Activated T-helper 9 cell treated with anti-CD3 and anti-CD28 coated beads, Interleukin-2, amount 50 U/mL, for 16 hours (primary cell): Measurements from ENCODE around the gene BCKDK.

ENCODE experiments used
- DNase-seq: peaks from one replicate; pipeline ENCODE4 v3.0.0-alpha.2; 2020; ENCODE audit warnings: low read depth

The BCKDK gene

GRCh38 chr16:31108035-31108793 is at the start of gene BCKDK:
Gene BCKDK (plus strand): TSS chr16:31108386. CDS start chr16:31109224, 838 bp downstream.
- peak; percentile 63 for DNase-seq

GRCh38 chr16:31061126-31061812 is 46.9 kb upstream of the BCKDK start:
- no peak for DNase-seq

DNA sequence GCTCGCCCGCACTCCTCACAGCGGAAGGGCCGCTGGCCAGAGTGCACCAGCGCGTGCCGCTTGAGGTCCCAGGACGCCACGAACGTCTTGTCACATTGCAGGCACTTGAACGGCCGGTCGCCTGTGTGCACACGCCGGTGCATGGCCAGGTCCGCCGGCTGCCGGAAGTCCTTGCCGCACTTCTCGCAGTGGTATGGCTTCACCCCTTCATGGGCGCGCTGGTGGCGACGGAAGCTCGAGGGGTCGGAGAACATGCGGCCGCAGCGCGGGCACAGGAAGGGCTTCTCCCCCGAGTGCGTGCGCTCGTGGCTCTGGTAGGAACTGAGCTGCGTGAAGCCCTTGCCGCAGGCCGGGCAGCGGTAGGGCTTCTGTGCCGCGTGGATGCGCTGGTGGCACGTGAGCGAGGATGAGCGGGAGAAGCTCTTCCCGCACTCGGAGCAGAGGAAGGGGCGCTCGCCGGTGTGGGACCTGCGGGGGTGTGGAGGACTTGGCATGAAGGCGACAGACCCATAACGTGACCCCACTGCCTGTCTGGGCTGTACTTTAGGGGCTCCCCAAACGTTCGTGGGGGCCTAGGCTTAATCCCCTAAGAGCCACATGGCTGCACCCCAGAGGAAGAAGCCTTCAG is 46.3 kb upstream of the BCKDK start:
- DNase-seq: no peak

- no peak for DNase-seq
Observed at GRCh38 chr16:31063495-31063842, 44.7 kb upstream of the BCKDK start.

GRCh38 chr16:31063843-31064611 is 44.2 kb upstream of the BCKDK start:
- no peak for DNase-seq

GRCh38 chr16:31064882-31065461 is 43.2 kb upstream of the BCKDK start:
- no peak for DNase-seq

DNA sequence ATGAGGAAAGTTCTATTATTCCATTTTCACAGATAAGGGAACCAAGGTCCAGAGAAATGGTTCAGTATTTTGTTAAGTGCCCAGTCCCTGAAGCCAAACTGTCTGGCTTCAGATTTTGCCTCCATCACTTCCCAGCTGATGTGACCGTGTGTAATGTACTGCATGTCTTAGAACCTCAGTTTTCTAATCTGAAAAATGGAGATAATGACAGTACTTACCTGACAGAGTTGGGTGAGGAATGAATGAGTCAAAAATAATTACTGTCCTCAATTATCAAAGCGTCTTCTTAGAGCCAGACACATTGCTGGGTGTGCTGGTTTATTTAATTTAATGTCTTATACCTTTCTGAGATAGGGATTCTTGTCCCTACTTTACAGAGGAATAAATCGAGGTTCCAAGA is 40.8 kb upstream of the BCKDK start:
- no peak for DNase-seq

DNA sequence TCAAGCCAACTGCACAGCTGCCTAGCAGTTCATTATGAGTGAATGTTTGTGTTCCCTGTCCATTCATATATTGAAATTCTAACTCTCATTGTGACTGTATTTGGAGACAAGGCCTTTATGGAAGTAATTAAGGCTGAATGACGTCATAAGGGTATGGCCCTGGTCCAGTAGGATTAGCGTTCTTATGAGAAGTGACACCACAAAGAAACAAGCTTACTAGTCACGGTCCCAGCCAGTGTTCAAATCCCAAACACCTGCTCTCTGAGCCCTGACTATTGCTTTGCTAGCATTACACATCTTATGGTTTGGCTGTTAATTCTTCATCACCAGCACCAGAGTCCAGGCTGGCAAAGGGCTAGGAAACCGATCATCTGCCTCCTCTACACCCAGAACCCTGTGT is 36.3 kb upstream of the BCKDK start:
- DNase-seq: no peak

DNA sequence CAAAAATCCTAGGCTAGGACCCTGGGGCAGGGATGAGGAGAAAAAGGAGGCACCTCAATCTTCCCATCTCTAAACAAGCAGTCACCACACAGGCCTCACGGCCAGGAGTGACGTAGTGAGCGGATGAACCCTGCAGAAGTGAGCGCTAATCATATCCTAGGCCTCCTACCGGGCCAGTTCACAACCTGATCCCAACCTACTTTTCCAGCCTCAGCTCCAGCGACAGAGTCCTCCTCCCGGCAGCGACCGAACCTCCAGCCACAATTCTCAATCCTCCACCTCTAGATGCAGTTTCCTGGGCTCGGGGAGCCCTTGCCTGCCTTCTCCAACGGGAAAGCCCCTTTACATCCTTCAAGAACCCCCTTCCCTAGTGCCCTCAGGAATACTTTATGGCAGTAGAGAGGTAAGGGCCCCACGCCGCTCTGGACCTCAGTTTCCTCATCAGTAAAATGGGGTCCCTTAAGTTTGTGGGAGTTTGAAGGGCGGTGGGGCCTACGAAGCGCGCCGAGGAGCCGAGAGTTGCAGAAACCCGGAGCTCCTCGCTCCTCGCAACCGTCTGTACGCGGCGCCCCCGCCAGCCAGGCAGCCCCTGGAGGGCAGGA is 35.5 kb upstream of the BCKDK start:
- no peak for DNase-seq

DNA sequence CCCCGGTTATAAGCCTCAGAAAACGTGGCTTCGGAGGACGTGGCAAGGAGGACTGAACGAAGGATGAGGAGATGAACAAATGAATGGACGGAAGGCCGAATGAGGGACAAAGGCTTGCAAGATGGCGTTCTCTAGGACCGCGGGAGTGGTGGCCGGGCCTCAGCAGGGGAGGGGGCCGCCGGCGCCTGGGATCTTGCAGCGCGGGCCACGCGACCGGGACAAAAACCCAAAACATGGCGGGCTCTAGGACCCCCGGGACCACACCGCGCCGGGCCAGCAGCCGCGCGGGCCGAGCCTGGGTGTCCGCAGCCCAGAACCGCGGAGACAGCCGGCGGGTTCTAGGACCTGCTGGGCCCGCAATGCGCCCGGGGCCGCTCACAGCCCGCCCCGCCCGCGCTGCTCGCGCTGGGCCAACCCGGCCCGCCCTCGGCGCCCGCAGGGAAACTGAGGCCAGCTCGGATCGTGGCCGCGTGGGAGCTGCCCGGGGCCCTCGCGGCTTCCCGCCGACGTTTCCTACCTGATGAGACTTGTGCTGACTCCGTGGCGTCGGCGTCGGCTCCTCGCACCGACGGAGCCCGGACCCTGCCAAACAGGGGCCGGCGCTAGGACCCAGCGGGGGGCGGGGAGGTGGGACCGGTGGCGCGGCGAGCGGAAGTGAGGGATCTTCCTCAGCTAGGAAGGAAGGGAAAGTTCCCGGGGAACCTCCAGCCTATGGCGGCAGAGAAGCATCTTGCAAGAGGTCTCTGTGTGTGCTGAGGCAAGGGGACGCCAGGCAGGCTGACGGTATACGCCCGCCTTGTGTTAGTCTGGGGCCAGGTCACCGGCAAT is 34.8 kb upstream of the BCKDK start:
- peak; percentile 80 for DNase-seq

GRCh38 chr16:31073970-31074813 is 34.0 kb upstream of the BCKDK start, which contains the start of the genes ZNF646 and ZNF668:
Gene ZNF646 (plus strand): TSS chr16:31074422. CDS start chr16:31076325, 1,903 bp downstream.
Gene ZNF668 (minus strand): TSS chr16:31074240. CDS start chr16:31064459, 9,781 bp downstream.
- peak; percentile 96 for DNase-seq

DNA sequence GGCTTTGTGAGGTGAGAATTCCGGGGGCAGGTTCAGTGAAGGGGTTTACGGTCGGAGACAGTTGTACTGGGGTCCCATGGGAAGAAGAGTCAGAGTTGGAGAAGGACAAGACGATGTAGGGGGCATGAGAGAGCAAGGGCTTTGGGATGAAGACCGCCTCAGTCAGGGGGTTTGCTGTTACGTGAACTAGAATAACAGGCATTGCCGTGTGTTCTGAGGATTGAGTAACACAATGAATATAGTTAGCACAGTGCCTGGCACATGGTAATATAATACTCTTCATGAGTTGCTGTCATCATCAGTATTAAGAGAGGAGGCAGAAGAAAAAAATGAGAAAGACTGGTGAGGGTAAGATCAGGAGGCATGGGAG is 33.4 kb upstream of the BCKDK start:
- DNase-seq: no peak

GRCh38 chr16:31076319-31076718 is 31.9 kb upstream of the BCKDK start:
- DNase-seq: no peak

GRCh38 chr16:31077024-31077423 is 31.2 kb upstream of the BCKDK start:
- DNase-seq: no peak

DNA sequence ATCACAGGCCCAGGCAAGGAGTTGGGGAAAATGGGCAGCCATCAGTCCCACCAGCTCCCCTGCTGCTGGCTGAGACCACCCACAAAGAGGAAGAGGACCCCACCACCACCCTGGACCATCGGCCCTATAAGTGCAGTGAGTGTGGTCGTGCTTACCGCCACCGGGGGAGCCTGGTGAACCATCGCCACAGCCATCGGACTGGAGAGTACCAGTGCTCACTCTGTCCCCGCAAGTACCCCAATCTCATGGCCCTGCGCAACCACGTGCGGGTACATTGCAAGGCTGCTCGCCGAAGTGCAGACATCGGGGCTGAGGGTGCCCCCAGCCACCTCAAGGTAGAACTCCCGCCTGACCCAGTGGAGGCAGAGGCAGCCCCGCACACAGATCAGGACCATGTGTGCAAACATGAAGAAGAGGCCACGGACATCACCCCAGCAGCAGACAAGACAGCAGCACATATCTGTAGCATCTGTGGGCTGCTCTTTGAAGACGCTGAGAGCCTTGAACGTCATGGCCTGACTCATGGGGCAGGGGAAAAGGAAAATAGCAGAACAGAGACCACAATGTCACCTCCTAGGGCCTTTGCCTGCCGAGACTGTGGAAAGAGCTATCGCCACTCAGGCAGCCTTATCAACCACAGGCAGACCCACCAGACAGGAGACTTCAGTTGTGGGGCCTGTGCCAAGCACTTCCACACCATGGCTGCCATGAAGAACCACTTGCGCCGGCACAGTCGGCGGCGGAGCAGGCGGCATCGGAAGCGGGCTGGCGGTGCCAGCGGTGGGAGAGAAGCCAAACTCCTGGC is 30.4 kb upstream of the BCKDK start:
- no peak for DNase-seq

DNA sequence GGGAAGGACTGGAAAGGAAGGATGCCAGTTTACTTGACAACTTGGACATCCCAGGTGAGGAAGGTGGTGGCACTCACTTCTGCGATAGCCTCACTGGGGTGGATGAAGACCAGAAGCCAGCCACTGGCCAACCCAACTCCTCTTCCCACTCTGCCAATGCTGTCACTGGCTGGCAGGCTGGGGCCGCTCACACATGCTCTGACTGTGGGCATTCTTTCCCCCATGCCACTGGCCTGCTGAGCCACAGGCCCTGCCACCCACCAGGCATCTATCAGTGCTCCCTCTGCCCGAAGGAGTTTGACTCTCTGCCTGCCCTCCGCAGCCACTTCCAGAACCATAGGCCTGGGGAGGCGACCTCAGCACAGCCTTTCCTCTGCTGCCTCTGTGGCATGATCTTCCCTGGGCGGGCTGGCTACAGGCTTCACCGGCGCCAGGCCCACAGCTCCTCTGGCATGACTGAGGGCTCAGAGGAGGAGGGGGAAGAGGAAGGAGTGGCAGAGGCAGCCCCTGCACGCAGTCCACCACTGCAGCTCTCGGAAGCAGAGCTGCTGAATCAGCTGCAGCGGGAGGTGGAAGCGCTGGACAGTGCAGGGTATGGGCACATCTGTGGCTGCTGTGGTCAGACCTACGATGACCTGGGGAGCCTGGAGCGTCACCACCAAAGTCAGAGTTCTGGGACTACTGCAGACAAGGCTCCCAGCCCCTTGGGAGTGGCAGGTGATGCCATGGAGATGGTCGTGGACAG is 29.4 kb upstream of the BCKDK start:
- DNase-seq: no peak

DNA sequence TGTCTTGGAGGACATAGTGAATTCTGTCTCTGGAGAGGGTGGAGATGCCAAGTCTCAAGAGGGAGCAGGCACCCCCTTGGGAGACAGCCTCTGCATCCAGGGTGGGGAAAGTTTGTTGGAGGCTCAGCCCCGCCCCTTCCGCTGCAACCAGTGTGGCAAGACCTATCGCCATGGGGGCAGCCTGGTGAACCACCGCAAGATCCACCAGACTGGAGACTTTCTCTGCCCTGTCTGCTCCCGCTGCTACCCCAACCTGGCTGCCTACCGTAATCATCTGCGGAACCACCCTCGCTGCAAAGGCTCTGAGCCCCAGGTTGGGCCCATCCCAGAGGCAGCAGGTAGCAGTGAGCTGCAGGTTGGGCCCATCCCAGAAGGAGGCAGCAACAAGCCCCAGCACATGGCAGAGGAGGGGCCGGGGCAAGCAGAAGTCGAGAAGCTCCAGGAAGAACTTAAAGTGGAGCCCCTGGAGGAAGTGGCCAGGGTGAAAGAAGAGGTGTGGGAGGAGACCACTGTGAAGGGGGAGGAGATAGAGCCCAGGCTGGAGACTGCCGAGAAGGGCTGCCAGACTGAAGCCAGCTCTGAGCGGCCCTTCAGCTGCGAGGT is 28.7 kb upstream of the BCKDK start:
- DNase-seq: no peak
